Astrocyte (in vitro differentiated cells and primary cell): ENCODE data around the gene CISD1.

Experiments
- EZH2 ChIP-seq: IDR thresholded peaks from 2 replicates; pipeline ENCODE4 v1.6.1; 2012; ENCODE audit warnings: mild to moderate bottlenecking, low read length, inconsistent platforms; ENCODE audit not compliant: insufficient read depth
- TF ChIP-seq, protein P1 (sequence below): IDR thresholded peaks from 2 replicates; pipeline ENCODE4 v1.5.1; 2011; ENCODE audit warnings: low read depth, mild to moderate bottlenecking, inconsistent platforms, low read length, moderate library complexity; ENCODE audit not compliant: insufficient read depth

DNA sequence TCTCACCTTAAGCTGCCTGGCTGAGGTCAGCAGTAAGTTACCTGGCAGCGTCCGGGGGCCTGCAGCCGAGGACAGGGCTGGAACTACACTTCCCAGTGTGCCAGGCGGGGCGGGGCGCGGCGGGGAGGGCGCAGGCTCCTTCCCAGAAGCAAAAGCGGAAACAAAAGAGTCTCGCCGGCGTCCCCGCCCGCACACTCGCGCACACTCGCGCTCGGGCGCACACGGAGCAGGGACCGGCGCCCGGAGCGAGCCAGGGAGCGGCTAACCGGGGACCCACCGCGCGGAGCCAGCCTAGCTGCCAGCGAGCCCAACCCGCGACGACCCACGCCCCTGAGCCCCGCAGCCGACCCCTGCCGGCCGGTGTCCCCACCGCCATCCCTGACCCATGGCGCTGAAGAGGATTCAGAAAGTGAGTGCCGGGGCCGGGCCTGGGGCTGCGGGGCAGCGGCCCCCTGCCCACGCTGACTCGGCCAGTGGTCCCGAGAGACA lies 65.9 kb downstream of the CISD1 start, which contains the start of gene UBE2D1:
- no peak for TF ChIP-seq EZH2
- TF ChIP-seq, protein P1, sequence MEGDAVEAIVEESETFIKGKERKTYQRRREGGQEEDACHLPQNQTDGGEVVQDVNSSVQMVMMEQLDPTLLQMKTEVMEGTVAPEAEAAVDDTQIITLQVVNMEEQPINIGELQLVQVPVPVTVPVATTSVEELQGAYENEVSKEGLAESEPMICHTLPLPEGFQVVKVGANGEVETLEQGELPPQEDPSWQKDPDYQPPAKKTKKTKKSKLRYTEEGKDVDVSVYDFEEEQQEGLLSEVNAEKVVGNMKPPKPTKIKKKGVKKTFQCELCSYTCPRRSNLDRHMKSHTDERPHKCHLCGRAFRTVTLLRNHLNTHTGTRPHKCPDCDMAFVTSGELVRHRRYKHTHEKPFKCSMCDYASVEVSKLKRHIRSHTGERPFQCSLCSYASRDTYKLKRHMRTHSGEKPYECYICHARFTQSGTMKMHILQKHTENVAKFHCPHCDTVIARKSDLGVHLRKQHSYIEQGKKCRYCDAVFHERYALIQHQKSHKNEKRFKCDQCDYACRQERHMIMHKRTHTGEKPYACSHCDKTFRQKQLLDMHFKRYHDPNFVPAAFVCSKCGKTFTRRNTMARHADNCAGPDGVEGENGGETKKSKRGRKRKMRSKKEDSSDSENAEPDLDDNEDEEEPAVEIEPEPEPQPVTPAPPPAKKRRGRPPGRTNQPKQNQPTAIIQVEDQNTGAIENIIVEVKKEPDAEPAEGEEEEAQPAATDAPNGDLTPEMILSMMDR = no peak
